GM21367 (cell line): ENCODE results near the gene ADA.

Experiments
- ATAC-seq: cut with Tn5 transposase; IDR thresholded peaks from one replicate; pipeline ENCODE4 v1.9.1; 2021; ENCODE audit not compliant: unreplicated experiment

ADA gene

DNA sequence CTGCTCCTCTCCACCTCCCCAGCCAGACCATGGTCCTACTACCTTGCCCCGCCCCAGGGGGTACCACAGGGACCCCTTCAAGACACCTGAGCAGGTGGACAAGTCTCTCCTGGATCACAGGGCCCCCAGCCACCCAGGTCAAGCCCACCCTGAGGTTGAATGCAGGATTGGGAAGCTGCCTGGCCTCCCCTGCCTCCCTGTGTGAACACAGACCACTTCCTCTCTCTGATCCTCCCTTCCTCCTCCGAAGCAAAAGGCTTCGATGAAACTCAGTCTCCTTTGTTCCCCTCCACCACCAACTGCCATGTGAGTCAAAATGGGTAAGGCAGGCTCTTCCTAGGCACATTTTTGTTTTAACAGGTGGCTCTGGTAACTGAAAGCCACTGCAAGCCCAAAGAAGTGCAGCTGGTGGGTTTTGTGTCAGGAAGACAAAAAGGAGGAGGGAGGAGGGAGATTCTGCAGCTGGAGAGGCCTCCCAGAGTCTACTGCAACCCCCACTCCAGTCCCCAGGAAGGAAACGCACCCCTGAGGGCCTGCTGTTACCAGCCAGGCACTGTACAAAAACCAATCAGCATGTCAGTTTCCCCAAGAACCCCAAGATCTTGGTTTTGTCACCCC is 5.4 kb downstream of the ADA start:
- ATAC-seq: no peak

- ATAC-seq: no peak
These were observed 6.8 kb downstream of the ADA start for GRCh38 chr20:44644667-44645131.

DNA sequence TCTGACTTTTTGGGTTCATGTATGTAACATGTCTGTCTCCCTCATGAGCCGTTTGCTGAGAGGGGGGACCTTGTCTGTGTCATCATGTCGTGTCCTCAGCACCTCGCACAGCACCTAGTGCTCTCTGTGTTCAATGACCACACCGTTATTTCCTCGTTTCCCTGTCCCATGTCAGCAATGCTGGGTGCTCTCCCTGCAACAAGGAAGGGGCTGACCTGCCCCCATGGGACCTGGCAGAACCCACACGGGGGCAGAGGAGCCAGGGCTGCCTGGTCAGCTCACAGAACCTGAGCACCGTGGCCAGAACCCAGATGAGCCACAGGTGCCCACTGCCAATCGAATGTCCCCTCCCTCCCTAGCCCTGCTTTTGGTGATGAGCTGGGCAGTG is 7.3 kb downstream of the ADA start:
- ATAC-seq: no peak

DNA sequence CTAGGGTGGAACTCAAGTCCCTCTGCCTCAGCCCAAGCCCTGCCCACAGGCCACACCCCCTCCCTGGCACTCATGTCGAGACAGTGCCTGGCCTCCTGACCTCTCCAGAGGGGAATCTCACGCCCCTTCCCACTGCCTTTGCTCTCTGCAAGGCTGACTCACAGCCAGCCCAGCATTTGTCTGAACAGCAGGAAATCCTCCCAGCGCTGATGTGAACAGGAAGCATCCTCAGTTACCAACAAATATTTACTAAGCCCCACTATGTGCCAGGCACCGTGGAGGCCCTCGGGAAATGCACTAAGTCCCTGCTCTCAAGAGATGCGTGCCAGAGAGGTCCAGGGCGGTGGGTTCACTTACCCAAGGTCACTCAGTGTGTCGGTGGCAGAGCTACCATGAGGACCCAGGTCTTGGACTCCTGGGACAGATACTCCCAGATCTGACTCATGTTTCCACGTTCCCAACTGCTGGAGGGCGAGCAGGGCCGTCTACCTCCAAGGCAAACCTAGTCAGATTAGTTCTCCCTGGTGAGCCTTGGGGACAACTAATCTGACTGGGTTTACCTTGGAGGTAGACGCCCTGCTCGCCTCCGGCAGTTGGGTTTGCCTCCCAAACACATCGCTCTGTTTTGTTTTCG is 7.8 kb downstream of the ADA start:
- ATAC-seq: no peak

DNA sequence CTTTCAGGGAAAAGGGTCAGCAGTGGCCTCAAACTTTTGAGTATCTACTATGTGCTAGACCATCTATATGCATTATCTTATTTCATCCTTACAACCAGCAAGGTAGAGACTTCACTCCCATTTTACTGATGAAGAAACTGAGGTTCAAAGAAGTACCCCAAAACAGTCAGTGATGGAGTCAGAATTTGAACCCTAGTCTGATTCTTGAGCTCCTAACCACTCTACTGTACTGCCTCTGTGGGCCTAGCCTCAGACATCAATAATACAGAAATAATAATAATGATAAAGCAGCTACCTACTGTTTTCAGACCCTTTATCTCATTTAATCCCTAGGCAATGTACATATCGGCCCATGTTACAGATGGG is 8.4 kb downstream of the ADA start:
- ATAC-seq: no peak

- ATAC-seq: no peak
These were observed 9.0 kb downstream of the ADA start for GRCh38 chr20:44642203-44643153.

DNA sequence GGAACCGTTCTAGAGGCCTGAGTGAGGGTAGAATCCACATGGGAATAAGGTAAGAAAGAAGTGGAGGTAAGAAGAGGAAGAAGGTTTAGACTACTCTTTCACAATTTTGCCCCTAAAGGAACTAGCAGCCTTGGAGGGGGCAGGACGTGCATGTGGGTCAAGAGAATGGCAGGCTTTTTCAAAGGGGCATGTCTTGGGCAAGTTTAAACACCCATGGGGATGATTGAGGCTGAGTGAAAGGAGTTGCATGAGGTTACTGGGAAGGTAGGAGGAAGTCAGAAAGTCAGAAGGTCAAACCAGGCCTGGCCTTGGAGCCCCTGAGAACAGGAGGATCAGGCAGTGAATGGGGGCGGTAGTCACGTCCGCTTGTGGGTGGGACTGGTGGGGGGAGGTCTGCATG is 10.2 kb downstream of the ADA start:
- no peak for ATAC-seq

- ATAC-seq: no peak
These were observed 11.0 kb downstream of the ADA start for GRCh38 chr20:44640522-44640921.

GRCh38 chr20:44637522-44638372 is 13.8 kb downstream of the ADA start:
- ATAC-seq: no peak

DNA sequence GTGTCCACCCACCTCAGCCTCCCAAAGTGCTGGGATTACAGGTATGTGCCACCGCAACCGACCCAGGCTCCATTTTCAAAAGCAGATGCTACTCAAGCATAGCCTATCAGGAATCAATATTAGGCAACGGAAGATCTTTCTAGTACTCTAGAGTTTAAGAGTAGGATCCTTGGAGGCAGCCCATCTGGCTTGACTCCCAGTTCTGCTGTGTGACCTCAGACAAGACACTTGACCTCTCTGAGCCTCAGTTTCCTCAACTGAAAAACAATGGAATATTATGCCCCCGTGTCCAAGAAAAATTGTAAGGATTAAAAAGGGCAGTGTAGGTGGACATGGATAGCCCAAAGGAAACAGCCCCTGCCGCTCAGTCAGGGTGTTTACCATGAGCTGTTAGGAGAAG is 14.5 kb downstream of the ADA start:
- no peak for ATAC-seq

DNA sequence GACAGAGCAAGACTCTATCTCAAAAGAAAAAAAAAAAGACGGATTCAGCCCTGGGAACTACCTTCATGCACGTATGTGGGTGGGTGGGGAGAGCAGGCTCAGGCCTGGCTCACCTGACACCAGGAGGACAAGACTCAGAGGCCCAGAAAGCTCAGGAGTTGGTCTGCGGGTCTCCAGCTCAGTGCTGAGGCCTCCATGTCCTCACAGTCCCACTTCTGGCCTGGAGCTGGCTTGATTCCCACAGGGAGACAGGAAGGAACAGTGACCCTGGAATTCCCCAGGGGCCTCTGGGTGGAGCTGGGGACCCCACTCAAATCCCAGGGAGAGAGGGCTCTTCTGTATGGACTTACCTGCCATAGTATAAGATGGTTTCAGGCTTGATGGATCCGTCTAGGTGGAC is 15.6 kb downstream of the ADA start:
- no peak for ATAC-seq

DNA sequence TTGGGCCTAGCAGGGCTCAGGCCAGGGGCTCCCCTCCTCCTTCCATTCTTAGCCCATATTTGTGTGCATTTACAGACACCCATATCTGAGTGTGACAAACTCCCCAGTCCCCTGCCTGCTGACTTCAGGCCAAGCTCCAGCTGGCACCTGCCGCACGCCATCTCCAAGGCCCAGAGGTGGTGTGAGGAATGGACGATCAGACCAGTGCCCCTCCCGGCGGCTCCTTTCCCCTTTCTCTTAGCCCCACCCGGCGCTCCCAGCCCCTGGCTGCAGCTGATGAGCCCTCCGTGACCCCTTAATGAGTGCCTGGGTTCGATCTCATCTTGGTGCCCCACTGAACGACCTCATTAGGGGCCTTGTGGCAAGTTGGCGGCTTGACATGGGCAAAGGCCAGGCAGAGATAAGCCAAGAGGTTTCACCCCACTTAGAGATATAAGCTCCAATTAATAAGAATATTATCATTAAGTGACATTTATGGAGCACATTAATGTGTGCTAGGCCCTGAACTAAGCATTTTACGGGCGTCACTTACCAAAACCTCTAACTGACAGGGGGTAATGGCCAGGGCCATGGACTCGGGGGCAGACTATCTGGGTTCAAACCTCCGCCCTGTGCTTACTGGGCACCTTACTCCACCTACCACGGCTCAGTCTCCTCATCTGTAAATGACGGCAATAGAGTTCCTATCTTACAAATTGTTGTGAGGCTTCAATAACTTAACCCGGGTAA is 17.5 kb downstream of the ADA start:
- ATAC-seq: no peak

GRCh38 chr20:44633187-44633810 is 18.2 kb downstream of the ADA start:
- ATAC-seq: no peak

- ATAC-seq: no peak
These were observed 19.3 kb downstream of the ADA start for GRCh38 chr20:44632103-44632752.

DNA sequence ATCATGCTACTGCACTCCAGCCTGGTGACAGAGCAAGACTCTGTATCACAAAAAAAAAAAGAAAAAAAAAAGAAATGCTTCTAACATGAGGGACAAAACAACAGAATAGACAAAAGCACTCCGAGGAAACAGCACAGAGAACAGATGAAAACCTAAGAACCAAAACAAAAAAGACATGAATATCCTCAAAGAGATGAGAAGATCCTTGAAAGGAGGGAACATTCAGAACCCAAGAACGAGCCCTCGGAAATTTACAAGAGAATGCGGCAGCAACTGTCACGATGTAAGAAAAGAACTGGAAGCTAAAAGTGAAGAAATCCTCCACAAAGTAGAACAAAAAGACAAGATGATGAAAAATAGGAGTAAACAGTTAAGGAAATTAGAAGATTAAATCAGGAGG is 21.2 kb downstream of the ADA start:
- no peak for ATAC-seq

- ATAC-seq: no peak
These were observed 22.0 kb downstream of the ADA start for GRCh38 chr20:44629542-44629941.

DNA sequence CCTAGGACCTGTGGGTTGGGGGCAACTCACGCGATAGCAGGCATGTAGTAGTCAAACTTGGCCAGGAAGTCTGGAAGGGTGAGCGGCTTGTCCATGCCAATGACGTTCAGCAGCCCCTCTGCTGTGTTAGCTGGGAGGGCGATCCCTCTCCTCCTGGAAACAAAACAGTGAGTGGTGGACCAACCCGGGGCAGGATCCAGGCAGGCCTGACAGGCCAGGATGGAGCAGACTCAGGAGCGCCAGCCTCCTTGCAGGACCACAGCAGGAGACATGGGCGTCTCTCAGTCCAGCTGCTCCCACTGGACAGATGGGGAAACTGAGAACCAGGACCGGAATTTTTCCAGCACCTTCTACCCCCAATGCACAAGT is 22.5 kb downstream of the ADA start:
- ATAC-seq: no peak

GRCh38 chr20:44627364-44628010 is 24.0 kb downstream of the ADA start:
- no peak for ATAC-seq

- ATAC-seq: no peak
These were observed 25.2 kb downstream of the ADA start for GRCh38 chr20:44626278-44626677.
